CD14-positive monocyte (primary cell): ENCODE results near the gene BCAR3. TPM values are rescaled to one million over a fixed set of nuclear protein-coding genes. Genes with fewer than 3 reads are reported as not detected.

Experiments used
- DNase-seq, 3 donors: peaks; one replicate each; pipeline ENCODE4 v3.0.0-alpha.2; 2011 to 2022
- H2AFZ ChIP-seq: 2 replicates; pipeline ENCODE4 v1.6.0; 2012; ENCODE audit warnings: mild to moderate bottlenecking, low read depth, low read length, inconsistent platforms; ENCODE audit not compliant: insufficient read depth, poor library complexity, severe bottlenecking
- H3K27ac ChIP-seq, 2 donors: 1 replicate in 1 of 2; 2 replicates in 1 of 2; pipeline ENCODE4 v1.5.1; 2012 to 2013; ENCODE audit warnings: low read length in 2 of 2, control low read depth in 1 of 2, inconsistent platforms in 1 of 2, low read depth in 1 of 2, mild to moderate bottlenecking in 1 of 2
- H3K27me3 ChIP-seq, 2 donors: one replicate each; pipeline versions ENCODE4 v1.6.0 to v1.6.1; 2011 to 2013; ENCODE audit warnings: low read length in 2 of 2; ENCODE audit not compliant: control insufficient read depth in 2 of 2, insufficient read depth in 2 of 2
- H3K36me3 ChIP-seq, 2 donors: replicated peaks in 1 of 2; 1 replicate in 1 of 2; 2 replicates in 1 of 2; pipeline versions ENCODE4 v1.5.1 to v1.6.1; 2012 to 2013; ENCODE audit warnings: low read length in 2 of 2, control low read depth in 1 of 2, inconsistent platforms in 1 of 2, mild to moderate bottlenecking in 1 of 2; ENCODE audit not compliant: insufficient read depth in 2 of 2, control insufficient read depth in 1 of 2
- H3K4me1 ChIP-seq, 2 donors: 1 replicate in 1 of 2; 2 replicates in 1 of 2; pipeline versions ENCODE4 v1.5.1 to v1.6.1; 2012 to 2013; ENCODE audit warnings: low read length in 2 of 2, control low read depth in 1 of 2, inconsistent platforms in 1 of 2, mild to moderate bottlenecking in 1 of 2, moderate library complexity in 1 of 2; ENCODE audit not compliant: insufficient read depth in 2 of 2, control insufficient read depth in 1 of 2
- H3K4me2 ChIP-seq: replicated peaks from 2 replicates; pipeline ENCODE3; 2012; ENCODE audit warnings: low read length, moderate library complexity, mild to moderate bottlenecking; ENCODE audit not compliant: poor library complexity, severe bottlenecking; ENCODE audit errors: extremely low read depth
- H3K4me3 ChIP-seq, 3 experiments: fragments of 200-600 bp in 1 of 3; sonication (generic) in 1 of 3; replicated peaks in 1 of 3; 1 replicate in 2 of 3; 2 replicates in 1 of 3; pipeline ENCODE4 v1.5.1; 2011 to 2013; ENCODE audit warnings: low read length in 3 of 3, mild to moderate bottlenecking in 3 of 3, control low read depth in 2 of 3, low read depth in 2 of 3, inconsistent platforms in 1 of 3, moderate library complexity in 1 of 3
- H3K79me2 ChIP-seq: 2 replicates; pipeline ENCODE4 v1.6.0; 2012; ENCODE audit warnings: mild to moderate bottlenecking, control low read depth, inconsistent platforms, low read length, moderate library complexity; ENCODE audit not compliant: insufficient read depth
- H3K9ac ChIP-seq: 2 replicates; pipeline ENCODE4 v1.6.0; 2017; ENCODE audit warnings: low read length, mild to moderate bottlenecking; ENCODE audit not compliant: insufficient read depth, poor library complexity, severe bottlenecking
- H3K9me3 ChIP-seq, 2 donors: replicated peaks in 1 of 2; 1 replicate in 1 of 2; 2 replicates in 1 of 2; pipeline versions ENCODE4 v1.5.1 to v1.6.1; 2012 to 2013; ENCODE audit warnings: low read length in 2 of 2, control low read depth in 1 of 2; ENCODE audit not compliant: control insufficient read depth in 1 of 2, insufficient read depth in 1 of 2
- H4K20me1 ChIP-seq: 2 replicates; pipeline ENCODE4 v1.6.0; 2012; ENCODE audit warnings: mild to moderate bottlenecking, low read length, control low read depth, moderate library complexity; ENCODE audit not compliant: insufficient read depth
- H3K27ac Mint-ChIP-seq, 7 donors: one replicate each; pipeline ENCODE4 v1.8.0; 2020; ENCODE audit warnings: mild to moderate bottlenecking in 7 of 7, mixed read lengths in 7 of 7, moderate library complexity in 6 of 7, inconsistent platforms in 2 of 7
- H3K27me3 Mint-ChIP-seq, 3 donors: one replicate each; pipeline ENCODE4 v1.8.0; 2021 to 2022; ENCODE audit warnings: low read depth in 3 of 3, mild to moderate bottlenecking in 3 of 3, mixed read lengths in 3 of 3, moderate library complexity in 3 of 3, inconsistent platforms in 1 of 3
- H3K36me3 Mint-ChIP-seq, 2 donors: one replicate each; pipeline ENCODE4 v1.8.0; 2020; ENCODE audit warnings: mixed read lengths in 2 of 2, inconsistent platforms in 1 of 2, mild to moderate bottlenecking in 1 of 2
- H3K4me1 Mint-ChIP-seq: one replicate; pipeline ENCODE4 v1.8.0; 2020; ENCODE audit warnings: mild to moderate bottlenecking, mixed read lengths
- H3K4me3 Mint-ChIP-seq, 2 donors: one replicate each; pipeline ENCODE4 v1.8.0; 2020; ENCODE audit warnings: mild to moderate bottlenecking in 2 of 2, mixed read lengths in 2 of 2, moderate library complexity in 1 of 2
- H3K9me3 Mint-ChIP-seq, 7 donors: one replicate each; pipeline ENCODE4 v1.8.0; 2020 to 2022; ENCODE audit warnings: mixed read lengths in 7 of 7, mild to moderate bottlenecking in 6 of 7, moderate library complexity in 6 of 7, inconsistent platforms in 2 of 7
- WGBS: methylation state at CpG from one replicate; pipeline ENCODE4 v1.1.5; 2013; ENCODE audit warnings: missing lambda C conversion rate; ENCODE audit not compliant: insufficient coverage; 5-methylcytosine and 5-hydroxymethylcytosine counted together
- intact Hi-C, 2 donors: fragments of 100-400 bp; cut with micrococcal nuclease; formaldehyde crosslinking; loops; one replicate each; pipeline versions ENCODE4 v1.15.0 to v1.15.1; 2023
- polyA plus RNA-seq, 3 donors: library from polyadenylated mRNA; depleted of rRNA in 1 of 3; unstranded in 2 of 3; stranded (reverse) in 1 of 3; fragments of 300-500 nt in 2 of 3; fragments of >200 nt in 1 of 3; fragmentation: Illumina TruSeq in 2 of 3; gene quantifications; 1 replicate in 2 of 3; 2 replicates in 1 of 3; pipeline ENCODE4 v1.2.3, GENCODE V29; 2012 to 2021
- TF ChIP-seq, protein P1 (sequence below): fragments of 200-600 bp; IDR thresholded peaks from one replicate; pipeline ENCODE4 v1.8.0; 2022; ENCODE audit warnings: antibody characterized with exemption, mild to moderate bottlenecking

The BCAR3 gene
- polyA plus RNA-seq, 3 donors = 0.05 to 0.41 TPM; not detected in 1

- H3K4me3 Mint-ChIP-seq = no peak overlapping the region
- Histone ChIP-seq H4K20me1 (no peaks in the 10 kb centered on the region), H3K4me3 (no peak overlapping the region), H3K9me3 (no peaks in the 10 kb centered on the region), H3K79me2 (no peaks in the 10 kb centered on the region), H3K36me3 (no peaks in the 10 kb centered on the region), H3K4me1 (peaks cover 19 to 26% of the 10 kb centered on the region in 2 donors), H3K27me3 (no peaks in the 10 kb centered on the region), H3K4me2 (no peak overlapping the region), H2AFZ (no peak overlapping the region), H3K9ac (no peak overlapping the region), H3K27ac (no peak overlapping the region)
- H3K36me3 Mint-ChIP-seq = no peaks in the 10 kb centered on the region
- no peak for DNase-seq
- peaks cover 22% of the 10 kb centered on the region for H3K4me1 Mint-ChIP-seq
- H3K27ac Mint-ChIP-seq = no peak overlapping the region
- no peaks in the 10 kb centered on the region for H3K9me3 Mint-ChIP-seq
- peaks cover 0 to 2% (median 2%) of the 10 kb centered on the region in 3 donors for H3K27me3 Mint-ChIP-seq
- intact Hi-C loops = no loop called here
- TF ChIP-seq, protein P1, sequence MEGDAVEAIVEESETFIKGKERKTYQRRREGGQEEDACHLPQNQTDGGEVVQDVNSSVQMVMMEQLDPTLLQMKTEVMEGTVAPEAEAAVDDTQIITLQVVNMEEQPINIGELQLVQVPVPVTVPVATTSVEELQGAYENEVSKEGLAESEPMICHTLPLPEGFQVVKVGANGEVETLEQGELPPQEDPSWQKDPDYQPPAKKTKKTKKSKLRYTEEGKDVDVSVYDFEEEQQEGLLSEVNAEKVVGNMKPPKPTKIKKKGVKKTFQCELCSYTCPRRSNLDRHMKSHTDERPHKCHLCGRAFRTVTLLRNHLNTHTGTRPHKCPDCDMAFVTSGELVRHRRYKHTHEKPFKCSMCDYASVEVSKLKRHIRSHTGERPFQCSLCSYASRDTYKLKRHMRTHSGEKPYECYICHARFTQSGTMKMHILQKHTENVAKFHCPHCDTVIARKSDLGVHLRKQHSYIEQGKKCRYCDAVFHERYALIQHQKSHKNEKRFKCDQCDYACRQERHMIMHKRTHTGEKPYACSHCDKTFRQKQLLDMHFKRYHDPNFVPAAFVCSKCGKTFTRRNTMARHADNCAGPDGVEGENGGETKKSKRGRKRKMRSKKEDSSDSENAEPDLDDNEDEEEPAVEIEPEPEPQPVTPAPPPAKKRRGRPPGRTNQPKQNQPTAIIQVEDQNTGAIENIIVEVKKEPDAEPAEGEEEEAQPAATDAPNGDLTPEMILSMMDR = no peak
- 93% methylated on average over 5 of the region's 5 CpGs for WGBS
Observed at GRCh38 chr1:93668951-93669350, 12.7 kb downstream of the BCAR3 start.

DNA sequence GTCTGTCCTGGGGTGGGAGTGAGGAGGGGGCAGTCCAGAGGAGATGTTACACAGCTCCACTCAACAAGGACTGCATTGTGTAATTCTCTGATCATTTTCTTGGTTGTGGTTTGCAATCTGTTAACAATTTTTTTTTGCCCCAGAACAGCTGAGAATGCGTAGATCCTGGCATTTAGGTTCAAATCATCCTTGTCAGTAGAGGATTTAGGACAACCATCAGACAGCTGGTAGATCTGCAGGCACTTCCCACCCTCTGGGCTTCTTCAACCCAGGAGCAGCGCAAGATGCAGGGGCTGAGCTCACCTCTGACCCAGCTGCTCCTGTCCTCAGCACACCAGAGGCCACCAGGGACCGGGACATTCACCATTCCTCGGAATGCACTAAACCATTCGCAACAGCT is 13.5 kb downstream of the BCAR3 start:
- H3K27me3 Mint-ChIP-seq = peaks cover 0 to 2% (median 2%) of the 10 kb centered on the region in 3 donors
- Histone ChIP-seq H3K36me3 (no peaks in the 10 kb centered on the region), H3K4me3 (no peak overlapping the region), H3K27ac (no peak overlapping the region), H3K4me1 (peaks cover 14 to 17% of the 10 kb centered on the region in 2 donors), H3K79me2 (no peaks in the 10 kb centered on the region), H2AFZ (no peak overlapping the region), H3K9me3 (no peaks in the 10 kb centered on the region), H3K9ac (no peak overlapping the region), H3K27me3 (no peaks in the 10 kb centered on the region), H3K4me2 (no peak overlapping the region), H4K20me1 (no peaks in the 10 kb centered on the region)
- TF ChIP-seq, protein P1 = no peak
- no peaks in the 10 kb centered on the region for H3K36me3 Mint-ChIP-seq
- H3K4me3 Mint-ChIP-seq = no peak overlapping the region
- DNase-seq = no peak
- peaks cover 15% of the 10 kb centered on the region for H3K4me1 Mint-ChIP-seq
- no peaks in the 10 kb centered on the region for H3K9me3 Mint-ChIP-seq
- intact Hi-C loops = no loop called here
- no peak overlapping the region for H3K27ac Mint-ChIP-seq
- whole genome bisulfite sequencing = 100% methylated on average over 4 of the region's 5 CpGs
